HCT116 (cell line): Measurements from ENCODE around the gene TRAF2. TPM values are rescaled to one million over a fixed set of nuclear protein-coding genes. Genes with fewer than 3 reads are reported as not detected.

ENCODE experiments used
- ATAC-seq: fragments of 200-7000 bp; cut with Tn5 transposase; 2 replicates; pipeline ENCODE4 v1.9.1; 2020; ENCODE audit warnings: mild to moderate bottlenecking, moderate library complexity
- BruUV-seq: library from RNA; stranded (reverse); fragments of 400-500 nt; replicated peaks from 2 replicates; lab custom pipeline; 2021; lab: Mats Ljungman, UMichigan
- CTCF ChIA-PET: fragments of 300-600 bp; sonication (Branson Sonifier 250); formaldehyde crosslinking; loops from one replicate; lab custom pipeline; 2021; ENCODE audit warnings: antibody characterized with exemption; lab: Charles Lee
- POLR2A ChIA-PET: fragments of 300-600, 350-600 bp; sonication (Branson Sonifier 250); formaldehyde crosslinking; loops from one replicate; lab custom pipeline; 2021; ENCODE audit warnings: antibody characterized with exemption; lab: Charles Lee
- RAD21 ChIA-PET, 2 experiments: fragments of 300-600 bp; sonication (Branson Sonifier 250); formaldehyde crosslinking; loops; one replicate each; lab custom pipeline; 2023; ENCODE audit warnings: low total read pairs in 2 of 2; ENCODE audit not compliant: uncharacterized antibody in 2 of 2, unreplicated experiment in 2 of 2, low non-redundant PET in 1 of 2; lab: Charles Lee
- DNase-seq: peaks from one replicate; pipeline ENCODE4 v3.0.0-alpha.2; 2010; ENCODE audit warnings: low read depth, low spot score
- H2AFZ ChIP-seq: fragments of 200-600 bp; shearing (Covaris generic), sonication (generic); 2 replicates; pipeline ENCODE4 v1.6.1; 2017; ENCODE audit warnings: low read depth, mixed run types, mixed read lengths, antibody characterized with exemption, low read length; ENCODE audit not compliant: poor library complexity, severe bottlenecking
- H3K27ac ChIP-seq: 2 replicates; pipeline ENCODE4 v1.5.1; 2012; ENCODE audit warnings: low read depth, low read length
- H3K27me3 ChIP-seq: fragments of 200-600 bp; sonication (generic); 2 replicates; pipeline ENCODE4 v1.6.1; 2016; ENCODE audit warnings: mixed run types, low read length, mixed read lengths; ENCODE audit not compliant: insufficient read depth
- H3K36me3 ChIP-seq, 2 experiments: fragments of 200-500 bp in 1 of 2; fragments of 200-600 bp in 1 of 2; sonication (Bioruptor generic) in 1 of 2; sonication (generic) in 1 of 2; 2 replicates each; pipeline versions ENCODE4 v1.5.1 to v1.6.1; 2014 to 2016; ENCODE audit warnings: low read length in 2 of 2, inconsistent platforms in 1 of 2, mixed read lengths in 1 of 2, mixed run types in 1 of 2; ENCODE audit not compliant: insufficient read depth in 2 of 2, control insufficient read depth in 1 of 2
- H3K4me1 ChIP-seq, 2 experiments: fragments of 200-600 bp in 1 of 2; sonication (generic) in 1 of 2; 2 replicates each; pipeline versions ENCODE4 v1.5.1 to v1.6.1; 2012 to 2017; ENCODE audit warnings: low read length in 2 of 2, inconsistent platforms in 1 of 2, mild to moderate bottlenecking in 1 of 2, mixed read lengths in 1 of 2, mixed run types in 1 of 2, moderate library complexity in 1 of 2; ENCODE audit not compliant: insufficient read depth in 2 of 2, control insufficient read depth in 1 of 2
- H3K4me2 ChIP-seq: fragments of 200-600 bp; sonication (generic); 2 replicates; pipeline ENCODE4 v1.6.1; 2017; ENCODE audit warnings: mixed run types, low read length, mixed read lengths
- H3K4me3 ChIP-seq, 2 experiments: fragments of 200-600 bp in 1 of 2; sonication (generic) in 1 of 2; replicated peaks in 1 of 2; 2 replicates each; pipeline ENCODE4 v1.5.1; 2011 to 2016; ENCODE audit warnings: low read length in 2 of 2, control low read depth in 1 of 2, low read depth in 1 of 2, mild to moderate bottlenecking in 1 of 2, mixed read lengths in 1 of 2, mixed run types in 1 of 2
- H3K79me2 ChIP-seq: fragments of 200-600 bp; sonication (generic); 2 replicates; pipeline ENCODE4 v1.6.1; 2017; ENCODE audit warnings: mild to moderate bottlenecking, mixed run types, low read length, moderate library complexity, mixed read lengths; ENCODE audit not compliant: insufficient read depth
- H3K9ac ChIP-seq: fragments of 200-600 bp; sonication (generic); 2 replicates; pipeline ENCODE4 v1.6.1; 2016; ENCODE audit warnings: low read length, mixed read lengths
- H3K9me2 ChIP-seq: fragments of 200-600 bp; sonication (generic), shearing (Covaris generic); 2 replicates; pipeline ENCODE4 v1.6.1; 2017; ENCODE audit warnings: mixed run types, mild to moderate bottlenecking, moderate library complexity; ENCODE audit not compliant: insufficient read depth
- H3K9me3 ChIP-seq, 2 experiments: fragments of 200-500 bp in 1 of 2; fragments of 200-600 bp in 1 of 2; sonication (Bioruptor generic) in 1 of 2; sonication (generic) in 1 of 2; 2 replicates each; pipeline ENCODE4 v1.6.1; 2014 to 2017; ENCODE audit warnings: low read length in 2 of 2, mixed read lengths in 2 of 2, inconsistent platforms in 1 of 2, low read depth in 1 of 2, mild to moderate bottlenecking in 1 of 2, mixed run types in 1 of 2, moderate library complexity in 1 of 2; ENCODE audit not compliant: control insufficient read depth in 1 of 2, insufficient read depth in 1 of 2
- H4K20me1 ChIP-seq: fragments of 200-600 bp; sonication (generic), shearing (Covaris generic); 2 replicates; pipeline ENCODE4 v1.6.1; 2017; ENCODE audit warnings: mixed run types, mild to moderate bottlenecking, moderate library complexity; ENCODE audit not compliant: insufficient read depth
- CEBPB ChIP-seq: IDR thresholded peaks from 2 replicates; pipeline ENCODE4 v1.6.1; 2012; ENCODE audit warnings: low read depth
- EGR1 ChIP-seq: IDR thresholded peaks from 2 replicates; pipeline ENCODE4 v1.6.1; 2012; ENCODE audit warnings: low read depth
- FOSL1 ChIP-seq: IDR thresholded peaks from 2 replicates; pipeline ENCODE4 v1.6.1; 2012; ENCODE audit warnings: low read depth
- JUND ChIP-seq: IDR thresholded peaks from 2 replicates; pipeline ENCODE4 v1.6.1; 2012
- POLR2A ChIP-seq: IDR thresholded peaks from 2 replicates; pipeline ENCODE4 v1.7.0; 2011; ENCODE audit warnings: borderline replicate concordance; ENCODE audit not compliant: insufficient read depth, insufficient read length; ENCODE audit errors: extremely low read depth
- POLR2AphosphoS5 ChIP-seq: IDR thresholded peaks from 2 replicates; pipeline ENCODE4 v1.6.1; 2011; ENCODE audit warnings: mild to moderate bottlenecking, low read depth, low read length, moderate library complexity
- RAD21 ChIP-seq: IDR thresholded peaks from 2 replicates; pipeline ENCODE4 v1.6.1; 2012; ENCODE audit warnings: low read depth, mild to moderate bottlenecking
- SP1 ChIP-seq: IDR thresholded peaks from 2 replicates; pipeline ENCODE4 v1.6.1; 2012; ENCODE audit warnings: low read depth
- SRF ChIP-seq: IDR thresholded peaks from 2 replicates; pipeline ENCODE4 v1.6.1; 2012; ENCODE audit warnings: low read depth
- TCF7L2 ChIP-seq: IDR thresholded peaks from 2 replicates; pipeline ENCODE4 v1.7.0; 2011; ENCODE audit warnings: borderline replicate concordance, inconsistent platforms; ENCODE audit not compliant: insufficient read depth, insufficient read length; ENCODE audit errors: extremely low read depth
- YY1 ChIP-seq: IDR thresholded peaks from 2 replicates; pipeline ENCODE4 v1.6.1; 2011; ENCODE audit warnings: low read length, low read depth, moderate library complexity, mild to moderate bottlenecking; ENCODE audit not compliant: insufficient replicate concordance; ENCODE audit errors: extremely low read depth
- ZBTB33 ChIP-seq: IDR thresholded peaks from 2 replicates; pipeline ENCODE4 v1.6.1; 2011; ENCODE audit warnings: mild to moderate bottlenecking, low read length, moderate library complexity; ENCODE audit not compliant: insufficient replicate concordance; ENCODE audit errors: extremely low read depth
- ZFX ChIP-seq: fragments of 450-650 bp; IDR thresholded peaks from 2 replicates; pipeline ENCODE4 v1.6.1; 2017
- ZNF274 ChIP-seq: fragments of 200-500 bp; sonication (Bioruptor generic); IDR thresholded peaks from 2 replicates; pipeline ENCODE4 v1.6.1; 2014; ENCODE audit warnings: mild to moderate bottlenecking, low read depth, low read length, inconsistent platforms
- intact Hi-C: fragments of 100-400 bp; cut with micrococcal nuclease; formaldehyde crosslinking; loops from 2 replicates; pipeline ENCODE4 v1.10.0; 2022
- total RNA-seq: library from RNA; stranded (reverse); gene quantifications from one replicate; pipeline ENCODE4 v1.2.1, GENCODE V29; 2021; ENCODE audit not compliant: unreplicated experiment
- TF ChIP-seq, protein P1 (sequence below): IDR thresholded peaks from 2 replicates; pipeline ENCODE4 v1.6.1; 2012

Gene TRAF2
- total RNA-seq, 1 experiment from 2014 or later = 28.4 TPM

DNA sequence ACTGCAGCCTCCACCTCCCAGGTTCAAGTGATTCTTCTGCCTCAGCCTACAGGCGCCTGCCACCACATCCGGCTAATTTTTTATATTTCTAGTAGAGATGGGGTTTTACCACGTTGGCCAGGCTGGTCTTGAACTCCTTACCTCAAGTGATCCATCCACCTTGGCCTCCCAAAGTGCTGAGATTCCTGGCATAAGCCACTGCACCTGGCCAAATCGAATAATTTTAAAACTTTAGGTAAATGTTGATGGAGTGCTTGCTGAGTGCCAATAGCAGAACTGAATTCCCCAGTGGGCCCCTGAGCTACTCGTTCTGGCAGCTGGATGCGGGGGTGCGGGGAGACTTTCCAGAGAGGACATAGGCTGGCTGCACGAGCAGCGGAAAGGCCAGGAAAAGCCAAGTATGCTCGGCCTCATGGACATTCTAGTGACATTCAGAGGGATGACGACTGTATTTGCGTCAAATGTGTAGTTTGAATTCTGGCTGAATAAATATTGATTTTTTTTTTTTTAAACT lies 16.8 kb downstream of the TRAF2 start:
- ChIA-PET POLR2A (no interaction called here), RAD21 (no interaction called here), CTCF (no interaction called here)
- intact Hi-C loops = no loop called here
- Histone ChIP-seq H3K4me3 (no peak overlapping the region), H3K4me1 (peaks cover 9 to 23% of the 10 kb centered on the region in 2 experiments), H3K9me2 (no peaks in the 10 kb centered on the region), H3K79me2 (peaks cover 37% of the 10 kb centered on the region; the same call in 1 of the 2 replicates), H3K4me2 (no peak overlapping the region), H3K27me3 (no peaks in the 10 kb centered on the region), H3K9ac (no peak overlapping the region), H4K20me1 (no peaks in the 10 kb centered on the region), H2AFZ (no peak overlapping the region), H3K36me3 (peaks cover 20 to 39% of the 10 kb centered on the region in 2 experiments; a peak in 3 of 4 replicates), H3K27ac (no peak overlapping the region), H3K9me3 (no peaks in the 10 kb centered on the region)
- ATAC-seq (no peak), DNase-seq (no peak)
- no TSS peak for BruUV-seq
- no peak for TF ChIP-seq YY1
- no peak for TF ChIP-seq RAD21
- no peak for TF ChIP-seq JUND
- TF ChIP-seq FOSL1 = no peak
- TF ChIP-seq SRF = no peak
- no peak for TF ChIP-seq EGR1
- TF ChIP-seq TCF7L2 = no peak
- TF ChIP-seq, protein P1, sequence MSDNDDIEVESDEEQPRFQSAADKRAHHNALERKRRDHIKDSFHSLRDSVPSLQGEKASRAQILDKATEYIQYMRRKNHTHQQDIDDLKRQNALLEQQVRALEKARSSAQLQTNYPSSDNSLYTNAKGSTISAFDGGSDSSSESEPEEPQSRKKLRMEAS = no peak
- no peak for TF ChIP-seq CEBPB
- TF ChIP-seq POLR2A = no peak
- no peak for TF ChIP-seq ZBTB33
- no peak for TF ChIP-seq ZFX
- TF ChIP-seq SP1 = no peak
- no peak for TF ChIP-seq POLR2AphosphoS5
- no peak for TF ChIP-seq ZNF274
